Activated CD8-positive, alpha-beta memory T cell treated with anti-CD3 and anti-CD28 coated beads, Interleukin-2, amount 50 U/mL, for 1 hour (primary cell): ENCODE measurements around the gene CEP170B.
"Not testable (repeated sequence)": the region's sequence is repeated elsewhere in the genome, so short reads cannot be mapped to it uniquely, and the experiment has no call there.

Experiments used
- DNase-seq: peaks from one replicate; pipeline ENCODE4 v3.0.0-alpha.2; 2020; ENCODE audit errors: extremely low read depth

CEP170B gene

DNA sequence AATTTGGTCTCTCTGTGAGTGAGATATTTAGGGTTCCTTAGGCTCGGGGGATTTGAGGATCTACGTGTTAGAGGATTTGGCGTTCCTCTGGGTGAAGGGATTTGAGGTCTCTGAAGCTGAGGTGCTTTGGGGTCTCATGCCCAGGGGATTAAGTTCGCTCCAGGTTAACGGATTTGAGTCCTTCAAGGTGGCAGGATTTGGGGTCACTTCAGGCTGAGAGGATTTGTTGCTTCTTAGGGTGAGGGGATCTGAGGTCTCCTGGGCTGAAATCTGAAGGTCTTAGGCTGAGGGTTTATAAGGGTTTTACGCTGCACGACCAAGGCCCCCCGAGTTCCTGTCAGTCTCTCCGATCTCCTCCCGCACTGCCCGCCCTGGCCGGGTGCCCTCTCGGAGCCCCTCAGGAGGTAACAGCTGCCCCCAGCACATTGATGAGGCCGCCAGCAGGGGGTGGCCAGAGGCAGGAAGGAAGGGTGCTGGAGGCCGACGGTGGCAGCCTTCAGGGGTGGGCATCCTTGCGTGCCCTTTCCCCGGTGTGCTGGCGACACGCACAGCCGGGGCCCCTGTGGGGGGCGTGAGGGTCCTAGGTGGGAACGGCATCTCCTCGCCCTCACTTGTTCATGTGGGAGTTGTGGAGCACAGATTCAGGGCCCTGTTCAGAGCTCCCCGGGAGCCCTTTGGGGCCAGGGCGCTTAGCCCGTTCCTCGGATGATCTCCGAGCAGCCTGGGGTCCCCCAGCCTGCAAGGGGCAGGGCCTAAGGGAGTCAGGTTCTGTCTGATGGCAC is 14.3 kb downstream of the CEP170B start:
- DNase-seq, result no peak

DNA sequence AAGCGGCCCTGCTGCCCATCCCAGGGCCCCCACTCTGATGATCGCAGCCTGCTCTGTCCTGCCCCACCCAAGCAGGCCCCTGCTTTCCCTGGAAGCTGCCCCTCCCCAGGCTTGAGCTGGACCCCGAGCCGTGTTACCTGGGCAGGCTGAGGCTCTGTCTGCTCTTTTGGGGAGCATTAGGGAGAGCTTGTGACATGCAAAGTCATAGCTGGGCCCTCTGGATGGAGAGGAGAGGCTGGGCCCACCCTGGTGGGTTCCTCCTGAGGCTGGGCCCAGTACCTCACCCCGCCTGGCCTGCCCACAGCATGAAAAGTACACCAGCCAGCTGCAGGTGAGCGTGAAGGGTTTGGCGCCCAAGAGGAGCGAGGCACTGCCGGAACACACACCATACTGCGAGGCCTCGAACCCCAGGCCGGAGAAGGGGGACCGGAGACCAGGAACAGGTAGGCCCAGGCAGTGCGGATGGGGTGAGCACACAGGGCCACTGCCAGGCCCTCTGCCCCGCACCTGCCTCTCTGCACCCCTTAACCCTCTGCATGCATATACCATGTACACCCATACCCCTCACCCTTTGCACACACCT is 15.0 kb downstream of the CEP170B start:
- DNase-seq, result no peak

DNA sequence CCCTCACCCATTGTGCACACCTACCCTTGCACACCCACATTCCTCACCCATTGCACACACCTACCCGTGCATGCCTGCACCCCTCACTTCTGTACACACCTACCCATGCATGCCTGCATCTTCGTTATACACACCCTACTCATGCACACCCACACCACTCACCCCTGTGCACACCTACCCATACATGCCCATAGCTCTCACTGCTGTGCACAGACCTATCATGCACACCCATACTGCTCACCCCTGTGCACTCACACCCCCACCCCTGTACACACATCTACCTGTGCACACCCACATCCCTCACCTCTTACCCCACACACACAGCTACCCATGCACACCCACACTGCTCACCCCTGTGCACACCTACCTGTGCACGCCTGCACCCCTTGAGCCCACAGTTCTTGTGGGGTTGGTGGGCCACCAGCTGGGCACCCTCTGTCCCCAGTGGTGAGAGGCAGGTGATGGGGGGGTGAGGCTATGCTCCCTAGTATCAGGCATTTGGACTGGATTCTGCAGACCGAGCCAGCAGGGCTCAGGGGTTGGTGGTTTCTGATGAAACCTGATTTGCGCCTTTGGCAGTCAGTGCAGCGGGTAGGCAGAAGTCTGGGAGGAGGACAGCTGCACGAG is 15.6 kb downstream of the CEP170B start:
- DNase-seq, result no peak

DNA sequence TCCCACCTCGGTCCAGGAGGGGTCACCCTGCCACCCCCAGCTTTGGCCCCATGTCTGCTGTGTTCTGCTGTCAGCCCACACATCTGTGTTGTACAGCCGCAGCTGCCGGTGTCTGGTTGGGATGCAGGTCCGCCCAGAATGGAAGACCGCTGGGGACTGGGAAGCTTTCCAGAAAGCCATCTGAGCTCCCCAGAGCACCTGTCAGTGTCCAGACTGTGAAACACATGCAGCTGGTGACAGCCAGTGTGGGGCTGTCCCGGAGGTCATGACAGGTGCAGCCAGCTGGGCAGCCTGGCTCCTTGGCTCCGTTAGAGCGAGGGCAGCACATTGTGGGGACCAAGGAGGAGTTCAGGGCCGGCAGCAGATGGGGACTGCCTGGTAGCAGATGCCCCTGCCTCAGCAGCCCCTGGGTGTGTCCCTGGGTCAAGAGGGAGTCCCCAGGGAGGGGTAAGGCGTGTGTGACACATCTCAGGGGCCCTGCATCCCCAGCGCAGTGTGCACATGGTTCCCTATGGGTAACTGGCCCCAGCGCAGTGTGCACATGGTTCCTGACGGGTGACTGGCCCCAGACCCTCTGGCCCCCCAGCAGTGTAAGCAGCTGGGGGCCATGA is 16.4 kb downstream of the CEP170B start:
- no peak for DNase-seq

DNA sequence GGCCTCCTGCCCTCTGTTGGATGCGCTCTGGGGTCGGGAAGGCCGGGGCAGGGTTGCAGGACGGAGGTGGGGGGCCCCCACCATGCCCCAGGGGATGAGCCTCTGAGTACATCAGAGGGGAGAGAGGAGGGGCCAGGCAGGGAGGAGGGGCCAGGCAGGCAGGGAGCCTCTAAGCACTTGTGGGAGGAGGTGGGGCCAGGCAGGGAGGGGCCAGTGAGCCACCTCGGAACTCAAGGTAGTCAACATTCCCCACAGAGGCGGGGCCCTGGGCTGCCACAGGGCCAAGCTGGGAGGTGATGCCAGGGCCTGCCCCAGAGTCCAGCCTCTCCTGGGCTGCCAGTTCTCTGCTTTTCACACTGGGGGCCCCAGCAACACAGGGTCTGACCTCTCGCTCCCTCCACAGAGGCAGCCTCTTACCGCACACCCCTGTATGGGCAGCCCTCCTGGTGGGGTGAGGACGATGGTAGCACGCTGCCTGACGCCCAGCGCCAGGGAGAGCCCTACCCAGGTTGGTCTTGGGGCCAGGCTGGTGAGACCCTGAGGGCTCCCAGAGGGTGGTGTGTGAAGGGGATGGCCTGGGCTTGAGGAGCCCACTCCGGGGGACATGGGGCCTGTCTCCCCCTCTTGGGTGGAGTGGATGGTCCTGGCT is 17.4 kb downstream of the CEP170B start:
- DNase-seq, result no peak

DNA sequence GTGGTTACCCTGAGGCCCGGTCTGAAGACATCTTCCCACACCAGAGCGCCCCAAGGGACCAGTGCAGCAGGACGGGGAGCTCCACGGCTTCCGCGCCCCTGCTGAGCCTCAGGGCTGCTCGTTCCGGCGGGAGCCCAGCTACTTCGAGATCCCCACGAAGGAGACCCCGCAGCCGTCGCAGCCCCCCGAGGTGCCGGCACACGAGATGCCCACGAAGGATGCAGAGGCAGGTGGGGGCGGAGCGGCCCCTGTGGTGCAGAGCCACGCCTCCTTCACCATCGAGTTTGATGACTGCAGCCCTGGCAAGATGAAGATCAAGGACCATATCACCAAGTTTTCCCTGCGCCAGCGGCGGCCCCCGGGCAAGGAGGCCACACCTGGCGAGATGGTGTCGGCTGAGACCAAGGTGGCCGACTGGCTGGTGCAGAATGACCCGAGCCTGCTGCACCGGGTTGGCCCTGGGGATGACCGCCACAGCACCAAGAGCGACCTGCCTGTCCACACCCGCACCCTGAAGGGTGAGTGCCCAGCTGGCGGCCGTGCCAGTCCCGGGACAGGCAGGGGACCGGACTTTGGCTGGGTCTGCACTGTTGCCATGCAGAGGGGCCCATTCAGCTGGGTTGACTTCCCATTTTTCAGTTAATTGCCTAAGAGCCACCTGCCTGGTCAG is 18.1 kb downstream of the CEP170B start:
- DNase-seq, result no peak

DNA sequence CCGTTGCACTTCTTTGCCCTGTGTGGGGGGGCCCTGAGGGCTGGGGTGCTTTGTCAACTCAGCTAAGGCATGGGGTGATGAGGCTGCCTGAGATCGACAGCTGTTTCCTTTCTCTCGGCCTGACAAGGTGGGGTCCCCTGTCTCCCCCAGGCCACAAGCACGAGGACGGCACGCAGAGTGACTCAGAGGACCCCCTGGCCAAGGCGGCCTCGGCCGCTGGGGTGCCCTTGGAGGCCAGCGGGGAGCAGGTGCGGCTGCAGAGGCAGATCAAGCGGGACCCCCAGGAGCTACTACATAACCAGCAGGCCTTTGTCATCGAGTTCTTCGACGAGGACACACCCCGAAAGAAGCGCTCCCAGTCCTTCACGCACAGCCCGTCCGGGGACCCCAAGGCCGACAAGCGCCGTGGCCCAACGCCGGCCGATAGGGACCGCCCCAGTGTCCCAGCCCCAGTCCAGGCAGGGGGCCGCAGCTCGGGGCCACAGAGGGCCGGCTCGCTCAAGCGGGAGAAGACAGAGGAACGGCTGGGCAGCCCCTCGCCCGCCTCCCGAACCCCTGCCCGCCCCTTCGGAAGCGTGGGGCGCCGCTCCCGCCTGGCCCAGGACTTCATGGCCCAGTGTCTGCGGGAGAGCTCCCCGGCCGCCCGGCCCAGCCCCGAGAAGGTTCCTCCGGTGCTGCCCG is 18.8 kb downstream of the CEP170B start:
- no peak for DNase-seq

DNA sequence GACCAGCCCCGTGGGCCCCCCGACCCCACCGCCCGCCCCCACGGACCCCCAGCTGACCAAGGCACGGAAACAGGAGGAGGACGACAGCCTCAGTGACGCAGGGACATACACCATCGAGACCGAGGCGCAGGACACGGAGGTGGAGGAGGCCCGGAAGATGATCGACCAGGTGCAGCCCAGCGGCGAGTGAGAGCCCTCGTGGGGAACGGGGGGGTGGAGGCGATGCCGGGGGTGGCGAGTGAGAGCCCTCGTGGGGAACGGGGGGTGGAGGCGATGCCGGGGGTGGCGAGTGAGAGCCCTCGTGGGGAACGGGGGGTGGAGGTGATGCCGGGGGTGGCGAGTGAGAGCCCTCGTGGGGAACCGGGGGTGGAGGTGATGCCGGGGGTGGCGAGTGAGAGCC is 19.3 kb downstream of the CEP170B start:
- not testable (repeated sequence) for DNase-seq

DNA sequence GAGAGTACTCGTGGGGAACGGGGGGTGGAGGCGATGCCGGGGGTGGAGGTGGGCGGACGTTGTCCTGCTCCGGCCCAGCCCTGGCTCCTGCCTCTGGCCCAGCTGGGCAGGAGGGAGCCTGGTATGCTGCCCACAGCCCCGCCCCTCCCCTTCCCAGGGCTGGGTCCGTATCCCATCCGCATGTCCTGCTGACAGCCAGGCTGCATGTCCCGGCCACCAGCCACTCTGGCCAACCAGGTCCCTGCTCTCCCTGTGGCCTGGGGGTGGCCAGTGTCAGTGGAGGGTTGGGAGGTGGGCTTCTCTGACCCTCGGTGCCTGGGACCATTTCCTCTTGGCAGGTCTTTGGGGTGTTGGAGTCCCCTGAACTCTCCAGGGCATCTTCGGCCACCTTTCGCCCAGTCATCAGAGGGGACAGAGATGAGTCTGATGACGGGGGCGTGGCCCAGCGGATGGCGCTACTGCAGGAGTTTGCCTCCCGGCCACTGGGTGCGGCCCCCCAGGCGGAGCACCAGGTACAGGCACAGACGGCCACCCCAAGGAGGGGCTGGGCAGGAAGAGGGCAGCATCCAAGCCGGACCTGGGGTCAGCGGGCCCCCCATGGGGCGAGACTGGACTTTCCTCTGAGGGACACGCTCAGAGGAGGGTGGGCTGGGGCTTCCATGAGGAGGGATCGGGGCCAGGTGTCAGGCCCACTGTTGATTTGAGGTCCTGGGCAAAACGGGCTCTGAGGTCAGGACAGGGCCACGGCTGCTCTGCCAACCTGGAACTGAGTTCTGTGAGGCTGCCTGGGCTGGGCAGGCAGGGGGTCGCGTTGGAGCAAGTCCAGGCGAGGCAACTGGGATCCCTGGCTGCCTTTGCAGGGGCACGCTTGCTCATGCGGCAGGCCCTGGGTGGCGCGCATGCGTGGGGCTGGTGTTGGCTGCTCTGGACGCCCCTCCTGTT is 20.2 kb downstream of the CEP170B start:
- DNase-seq, result no peak

DNA sequence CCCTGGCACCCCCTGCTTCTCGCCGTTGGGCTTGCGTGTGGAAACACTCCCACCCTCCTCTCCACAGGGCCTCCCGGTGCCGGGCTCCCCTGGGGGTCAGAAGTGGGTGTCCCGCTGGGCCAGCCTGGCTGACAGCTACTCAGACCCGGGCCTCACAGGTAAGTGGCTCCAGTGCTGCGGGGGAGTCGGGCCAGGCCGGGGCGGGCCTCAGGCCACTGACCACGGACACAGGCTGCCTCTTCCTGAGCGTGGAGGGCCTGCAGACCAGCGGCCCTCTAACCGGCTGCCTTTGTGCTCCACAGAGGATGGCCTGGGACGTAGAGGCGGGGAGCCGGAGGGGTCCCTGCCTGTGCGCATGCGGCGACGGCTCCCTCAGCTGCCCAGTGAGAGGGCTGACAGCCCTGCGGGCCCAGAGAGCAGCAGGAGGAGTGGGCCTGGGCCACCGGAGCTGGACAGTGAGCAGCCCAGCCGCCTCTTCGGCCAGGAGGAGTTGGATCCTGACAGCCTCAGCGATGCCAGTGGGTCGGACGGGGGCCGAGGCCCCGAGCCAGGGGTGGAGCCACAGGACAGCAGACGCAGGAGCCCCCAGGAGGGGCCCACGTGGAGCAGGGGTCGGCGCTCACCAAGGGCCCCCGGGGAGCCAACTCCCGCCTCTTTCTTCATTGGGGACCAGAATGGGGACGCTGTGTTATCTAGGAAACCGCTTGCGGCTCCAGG is 21.1 kb downstream of the CEP170B start:
- DNase-seq, result no peak

DNA sequence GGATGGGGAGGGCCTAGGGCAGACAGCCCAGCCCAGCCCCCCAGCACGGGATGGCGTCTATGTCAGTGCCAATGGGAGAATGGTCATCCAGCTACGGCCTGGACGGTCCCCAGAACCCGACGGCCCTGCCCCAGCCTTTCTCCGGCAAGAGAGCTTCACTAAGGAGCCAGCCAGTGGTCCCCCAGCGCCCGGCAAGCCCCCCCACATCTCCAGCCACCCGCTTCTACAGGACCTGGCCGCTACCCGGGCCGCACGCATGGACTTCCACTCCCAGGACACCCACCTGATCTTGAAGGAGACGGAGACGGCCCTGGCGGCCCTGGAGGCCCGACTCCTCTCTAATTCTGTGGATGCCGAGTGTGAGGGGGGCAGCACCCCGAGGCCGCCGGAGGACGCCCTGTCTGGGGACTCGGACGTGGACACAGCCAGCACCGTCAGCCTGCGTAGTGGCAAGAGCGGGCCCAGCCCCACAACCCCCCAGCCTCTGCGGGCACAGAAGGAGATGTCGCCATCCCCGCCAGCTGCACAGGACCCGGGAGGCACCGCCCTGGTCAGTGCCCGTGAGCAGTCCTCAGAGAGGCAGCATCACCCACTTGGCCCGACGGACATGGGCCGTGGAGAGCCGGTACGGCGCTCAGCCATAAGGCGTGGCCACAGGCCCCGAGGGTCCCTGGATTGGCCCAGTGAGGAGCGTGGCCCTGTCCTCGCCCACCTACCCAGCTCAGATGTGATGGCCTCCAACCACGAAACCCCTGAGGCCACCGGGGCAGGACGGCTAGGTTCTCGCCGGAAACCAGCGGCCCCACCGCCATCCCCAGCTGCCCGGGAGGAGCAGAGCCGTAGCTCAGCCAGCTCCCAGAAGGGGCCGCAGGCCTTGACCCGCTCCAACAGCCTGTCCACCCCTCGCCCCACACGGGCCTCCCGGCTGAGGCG is 21.9 kb downstream of the CEP170B start:
- DNase-seq, result no peak

DNA sequence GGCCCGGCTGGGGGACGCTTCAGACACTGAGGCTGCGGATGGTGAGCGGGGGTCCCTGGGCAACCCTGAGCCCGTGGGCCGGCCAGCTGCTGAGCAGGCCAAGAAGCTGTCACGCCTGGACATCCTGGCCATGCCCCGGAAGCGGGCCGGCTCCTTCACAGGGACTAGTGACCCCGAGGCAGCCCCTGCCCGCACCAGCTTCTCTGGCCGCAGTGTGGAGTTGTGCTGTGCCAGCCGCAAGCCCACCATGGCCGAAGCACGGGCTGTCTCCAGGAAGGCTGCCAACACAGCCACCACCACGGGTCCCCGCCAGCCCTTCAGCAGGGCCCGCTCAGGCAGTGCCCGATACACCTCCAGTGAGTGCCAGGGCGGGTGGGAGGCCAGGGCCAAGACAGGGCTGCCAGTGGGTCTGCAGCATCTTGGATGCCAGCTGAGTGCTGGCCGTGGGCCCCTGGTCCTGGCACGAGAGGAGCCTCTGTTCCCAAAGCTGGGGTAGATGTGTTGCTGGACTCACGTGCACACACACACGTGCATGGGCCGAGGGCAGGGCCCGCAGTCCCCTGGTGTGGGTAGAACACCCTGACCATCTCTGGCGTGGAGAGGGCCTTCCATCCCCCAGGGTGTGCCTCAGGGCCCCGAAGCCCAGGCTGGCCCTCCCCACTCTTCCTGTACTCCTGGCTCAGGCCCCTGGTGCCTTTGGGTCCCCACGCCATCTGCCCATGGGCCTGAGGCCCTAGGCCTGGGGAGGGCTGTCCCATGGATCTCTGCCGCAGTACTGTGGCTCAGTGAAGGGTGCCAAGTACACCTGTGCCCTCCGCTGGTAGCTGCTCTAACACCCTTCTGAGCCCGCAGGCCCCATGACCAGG is 22.8 kb downstream of the CEP170B start:
- DNase-seq, result no peak

DNA sequence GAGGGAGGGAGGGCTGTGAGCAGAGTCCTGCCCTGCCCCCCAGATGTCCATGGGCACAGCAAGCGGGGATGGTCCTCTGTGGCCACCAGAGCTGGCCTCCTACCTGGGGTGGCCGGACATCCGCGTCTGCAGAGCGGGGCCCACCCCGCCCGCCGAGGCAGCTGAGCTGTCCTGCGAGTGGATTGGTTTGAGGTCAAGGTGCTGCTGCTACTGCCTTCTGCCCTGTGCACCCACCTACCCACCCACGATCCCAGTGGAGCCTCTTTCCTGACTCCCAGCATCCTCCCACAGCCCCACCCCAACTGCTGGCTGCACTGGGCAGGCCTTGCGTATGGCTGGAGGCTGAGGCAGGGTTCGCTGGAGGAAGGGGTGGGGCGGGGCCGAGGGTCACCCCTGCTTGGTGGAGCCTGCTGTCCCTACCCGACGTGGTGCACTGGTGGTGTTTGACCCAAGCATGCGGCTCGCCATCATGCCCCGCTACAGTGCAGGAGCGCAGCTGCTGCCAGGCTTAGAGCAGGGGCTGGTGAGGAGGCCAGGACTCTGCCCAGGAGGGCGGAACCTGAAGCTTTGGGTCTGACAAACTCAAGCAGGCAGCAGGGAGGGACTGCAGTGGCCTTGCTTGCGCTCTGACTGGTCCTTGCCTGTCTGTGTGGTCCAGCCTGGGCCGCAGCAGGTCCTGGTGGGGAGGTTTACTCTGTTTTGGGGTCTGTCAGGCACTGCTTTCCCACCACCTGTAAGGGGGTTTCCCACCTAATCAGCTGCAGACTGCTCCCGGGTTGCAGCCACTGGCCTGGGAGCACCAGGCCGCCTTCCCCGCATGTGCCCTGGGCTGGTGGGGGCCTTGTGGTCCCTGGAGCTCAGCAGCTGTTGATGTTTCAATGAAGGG is 23.7 kb downstream of the CEP170B start:
- DNase-seq, result no peak

DNA sequence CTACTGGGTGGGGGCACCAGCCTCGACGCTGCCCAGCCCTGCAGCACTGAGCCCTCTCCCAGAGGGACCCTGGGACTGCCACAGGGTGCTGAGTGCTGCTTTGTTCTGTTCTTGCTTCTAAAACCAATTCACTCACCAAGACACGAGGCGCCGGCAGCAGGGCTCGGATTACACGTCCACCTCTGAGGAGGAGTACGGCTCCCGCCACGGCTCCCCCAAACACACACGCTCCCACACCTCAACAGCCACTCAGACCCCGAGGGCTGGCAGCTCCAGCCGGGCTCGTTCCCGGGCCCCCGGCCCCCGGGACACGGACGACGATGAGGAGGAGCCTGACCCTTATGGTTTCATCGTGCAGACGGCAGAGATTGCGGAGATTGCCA is 24.3 kb downstream of the CEP170B start:
- no peak for DNase-seq

DNA sequence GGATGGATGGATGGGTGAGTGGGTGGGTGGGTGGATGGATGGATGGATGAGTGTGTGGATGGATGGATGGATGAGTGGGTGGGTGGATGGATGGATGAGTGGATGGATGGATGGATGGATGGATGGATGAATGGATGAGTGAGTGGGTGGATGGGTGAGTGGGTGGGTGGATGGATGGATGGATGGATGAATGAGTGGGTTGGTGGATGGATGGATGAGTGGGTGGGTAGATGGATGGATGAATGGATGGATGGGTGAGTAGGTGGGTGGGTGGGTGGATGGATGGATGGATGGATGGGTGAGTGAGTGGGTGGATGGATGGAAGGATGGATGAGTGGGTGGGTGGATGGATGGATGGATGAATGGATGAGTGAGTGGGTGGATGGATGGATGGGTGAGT is 25.2 kb downstream of the CEP170B start:
- not testable (repeated sequence) for DNase-seq

DNA sequence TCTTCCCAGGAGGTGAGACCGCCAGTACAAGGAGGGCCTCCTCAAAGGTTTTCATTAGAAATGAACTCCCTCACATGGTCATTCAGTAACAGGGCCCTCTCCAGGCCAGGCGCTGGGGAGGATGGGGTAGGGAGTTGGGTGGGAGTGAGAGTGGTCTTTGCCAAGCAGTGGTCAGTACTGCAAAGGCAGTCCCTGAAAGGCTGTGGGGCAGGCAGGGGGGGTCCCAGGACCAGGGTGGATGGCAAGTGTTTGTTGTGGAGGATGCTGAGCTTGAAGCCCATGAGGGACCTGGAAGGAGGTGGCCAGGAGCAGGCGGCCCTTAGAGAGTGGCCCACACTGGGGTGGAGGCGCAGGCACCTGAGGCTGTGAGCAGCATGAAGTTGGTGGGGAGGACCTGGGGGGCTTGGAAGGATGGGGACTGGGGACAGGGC is 26.1 kb downstream of the CEP170B start:
- no peak for DNase-seq
